ENCODE measurements around the gene USB1.

DNA sequence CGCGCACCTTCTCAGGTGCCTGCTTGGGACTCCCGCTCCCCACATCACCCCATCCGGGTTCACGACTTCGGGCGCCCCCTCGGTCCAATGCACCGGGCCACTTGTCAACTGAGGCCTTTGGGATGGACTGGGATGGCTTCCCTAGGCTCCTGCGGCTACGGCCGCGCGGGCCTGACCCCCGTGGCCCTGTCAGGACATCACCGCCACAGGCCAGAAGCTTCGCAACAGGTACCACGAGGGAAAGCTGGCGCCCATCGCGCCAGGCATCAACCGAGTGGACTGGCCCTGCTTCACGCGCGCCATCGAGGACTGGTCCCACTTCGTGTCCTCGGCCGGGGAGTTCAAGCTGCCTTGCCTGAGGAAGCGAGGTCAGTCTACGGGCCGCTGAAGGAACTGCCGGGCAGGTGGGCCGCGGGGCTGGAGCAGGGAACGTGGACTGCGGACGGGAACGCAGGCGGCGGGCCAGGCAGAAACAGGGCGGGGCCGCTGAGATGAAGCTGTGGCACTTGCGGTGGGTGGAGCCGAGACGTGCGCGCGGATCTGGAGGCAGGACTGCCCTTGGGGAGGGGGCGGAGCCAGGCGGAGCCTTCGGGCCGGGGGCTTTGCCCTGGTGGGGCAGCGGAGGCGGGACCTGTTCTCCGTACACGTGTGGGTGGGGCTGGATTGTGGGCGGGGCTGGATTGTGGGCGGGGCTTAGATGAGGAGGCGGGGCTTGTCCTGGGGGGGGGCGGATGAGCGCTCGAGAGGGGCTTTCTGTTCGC lies 16.6 kb upstream of the USB1 start:
- TF ChIP-seq, protein P1, sequence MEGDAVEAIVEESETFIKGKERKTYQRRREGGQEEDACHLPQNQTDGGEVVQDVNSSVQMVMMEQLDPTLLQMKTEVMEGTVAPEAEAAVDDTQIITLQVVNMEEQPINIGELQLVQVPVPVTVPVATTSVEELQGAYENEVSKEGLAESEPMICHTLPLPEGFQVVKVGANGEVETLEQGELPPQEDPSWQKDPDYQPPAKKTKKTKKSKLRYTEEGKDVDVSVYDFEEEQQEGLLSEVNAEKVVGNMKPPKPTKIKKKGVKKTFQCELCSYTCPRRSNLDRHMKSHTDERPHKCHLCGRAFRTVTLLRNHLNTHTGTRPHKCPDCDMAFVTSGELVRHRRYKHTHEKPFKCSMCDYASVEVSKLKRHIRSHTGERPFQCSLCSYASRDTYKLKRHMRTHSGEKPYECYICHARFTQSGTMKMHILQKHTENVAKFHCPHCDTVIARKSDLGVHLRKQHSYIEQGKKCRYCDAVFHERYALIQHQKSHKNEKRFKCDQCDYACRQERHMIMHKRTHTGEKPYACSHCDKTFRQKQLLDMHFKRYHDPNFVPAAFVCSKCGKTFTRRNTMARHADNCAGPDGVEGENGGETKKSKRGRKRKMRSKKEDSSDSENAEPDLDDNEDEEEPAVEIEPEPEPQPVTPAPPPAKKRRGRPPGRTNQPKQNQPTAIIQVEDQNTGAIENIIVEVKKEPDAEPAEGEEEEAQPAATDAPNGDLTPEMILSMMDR (conservative IDR thresholded peaks at IDR 0.05 in 1 of 2, IDR thresholded peaks at IDR 0.05 in 1 of 2; ENCODE audit: low read depth in 1 of 2, low read length in 2 of 2), result no peak
- TF ChIP-seq EZH2 (IDR thresholded peaks at IDR 0.05; ENCODE audit: low read length, missing control alignments), result no peak
